ENCODE results near the gene EXTL1.

EXTL1 gene

DNA sequence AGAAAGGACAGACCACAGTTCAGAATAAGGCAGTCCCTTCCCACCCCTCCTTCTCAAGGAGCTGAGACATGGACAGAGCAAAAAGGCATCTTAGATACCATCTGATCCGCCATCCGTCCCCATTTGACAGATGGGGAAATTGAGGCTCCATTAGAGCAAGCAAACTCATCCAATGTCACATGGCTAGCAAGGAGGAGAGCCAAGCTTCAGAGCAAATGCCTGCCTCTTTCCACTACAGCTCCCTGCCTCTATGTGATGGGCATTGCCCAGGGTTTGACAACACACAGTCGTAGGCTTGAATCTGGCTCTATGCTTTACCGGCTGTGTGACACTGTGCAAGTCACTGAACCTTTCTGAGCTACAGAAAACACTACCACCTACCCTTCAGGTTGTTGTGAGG is 20.4 kb downstream of the EXTL1 start:
- DNase-seq (ENCODE audit: low read depth) = no peak

DNA sequence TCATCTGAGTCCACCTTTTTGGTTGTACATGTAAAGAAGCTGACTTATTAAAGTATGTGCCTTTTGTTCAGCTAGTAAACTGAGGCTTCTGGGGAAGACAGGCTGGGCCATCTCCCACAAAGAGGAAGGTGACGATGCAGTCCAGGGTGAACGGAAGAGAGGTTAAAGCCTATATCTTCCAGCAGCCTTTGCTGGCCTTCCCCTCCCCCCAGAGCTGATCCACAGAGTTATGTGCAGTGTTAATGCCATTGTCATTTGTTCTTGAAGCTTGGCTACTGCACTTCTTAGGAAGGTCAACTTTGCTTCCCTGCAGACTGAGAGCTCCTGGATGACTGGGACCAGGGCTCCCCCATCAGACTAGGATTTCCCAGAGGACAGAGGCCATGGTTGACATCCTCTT is 22.2 kb downstream of the EXTL1 start:
- DNase-seq (ENCODE audit: low read depth) = no peak

DNA sequence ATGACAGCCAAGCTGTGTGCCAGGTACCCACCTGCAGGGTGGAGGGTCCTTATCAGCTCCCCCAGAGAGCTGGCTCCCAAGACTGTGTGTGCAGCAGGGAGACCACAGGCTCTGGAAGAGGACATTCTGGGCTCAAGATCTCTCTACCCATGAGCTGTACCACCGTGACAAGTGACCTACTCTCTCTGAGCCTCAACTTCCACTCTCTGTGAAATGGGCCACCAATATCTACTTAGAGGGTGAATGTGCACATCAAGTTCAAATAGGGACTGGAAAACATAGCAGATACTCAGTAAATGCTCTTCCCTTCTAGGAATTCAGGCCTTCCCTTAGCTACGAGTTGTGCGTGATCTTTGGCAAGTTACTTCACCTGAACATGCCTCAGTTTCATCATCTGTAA is 22.8 kb downstream of the EXTL1 start:
- no peak for DNase-seq (ENCODE audit: low read depth)

DNA sequence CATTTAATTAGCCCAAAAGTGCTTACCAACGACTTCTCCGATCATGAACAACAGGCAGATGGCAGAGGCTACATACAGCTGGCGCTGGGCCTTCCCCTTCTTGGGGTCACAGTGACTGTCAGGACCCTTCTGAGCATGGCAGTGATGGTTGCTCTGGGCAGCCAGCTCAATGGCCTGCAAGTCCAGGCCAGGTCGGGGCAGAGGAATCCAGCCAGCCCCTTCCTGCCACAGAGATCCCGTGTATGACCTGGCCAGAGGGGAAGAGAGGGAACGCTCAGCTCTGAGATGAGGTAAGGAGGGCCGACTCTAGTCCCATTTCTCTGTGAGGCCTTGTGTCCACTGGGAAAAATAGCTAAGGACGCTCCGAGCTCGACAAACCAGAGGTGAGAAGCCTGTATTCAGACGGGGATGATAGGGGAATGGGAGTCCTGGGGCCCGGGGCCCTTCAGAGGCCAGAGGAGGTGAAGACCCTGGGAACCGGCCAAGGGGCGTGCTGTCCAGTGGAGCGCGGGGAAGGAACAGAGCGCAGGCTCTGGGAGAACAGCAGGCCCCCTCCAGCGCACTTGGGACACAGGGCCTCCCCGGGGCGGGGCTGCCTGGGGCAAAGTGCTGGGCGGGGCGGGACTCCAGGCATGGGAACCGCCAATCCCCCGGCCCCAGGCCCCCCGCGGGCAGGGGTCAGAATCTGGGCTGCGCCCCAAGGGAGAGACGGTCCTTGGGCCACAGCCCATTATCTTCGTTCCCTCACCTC is 23.6 kb downstream of the EXTL1 start:
- no peak for DNase-seq (ENCODE audit: low read depth)

DNA sequence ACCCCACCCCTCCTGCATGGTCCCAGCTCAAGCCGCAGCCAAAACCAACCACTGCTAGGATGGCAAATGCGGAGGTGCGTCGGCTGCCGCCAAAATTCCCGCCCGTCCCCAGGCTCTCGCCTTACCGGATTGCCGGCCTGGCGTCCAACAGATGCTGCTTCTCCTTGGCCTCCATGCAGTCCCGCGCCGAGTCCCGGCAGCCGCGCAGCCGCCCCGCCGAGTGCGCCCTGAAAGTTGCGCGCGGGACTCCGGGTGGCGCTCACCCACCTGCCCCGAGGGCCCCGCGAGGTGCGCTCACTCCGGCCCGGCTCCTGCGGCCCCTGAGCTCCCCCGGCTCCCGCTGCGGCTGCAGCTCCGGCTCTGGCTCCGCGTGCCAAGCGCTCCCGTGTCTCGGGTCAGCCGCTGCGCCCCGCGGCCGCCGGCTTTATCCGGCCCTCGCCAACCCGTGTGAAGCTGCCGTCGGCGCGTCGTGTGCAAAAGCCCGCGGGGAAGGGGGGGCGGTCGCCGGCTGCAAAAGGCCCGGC is 24.2 kb downstream of the EXTL1 start, which contains the start of gene SLC30A2:
Gene SLC30A2, minus strand, starts transcription at position 397 of the 524 bp plus-strand sequence. Its CDS starts 222 bp downstream, at position 175.
- no peak for DNase-seq (ENCODE audit: low read depth)

DNA sequence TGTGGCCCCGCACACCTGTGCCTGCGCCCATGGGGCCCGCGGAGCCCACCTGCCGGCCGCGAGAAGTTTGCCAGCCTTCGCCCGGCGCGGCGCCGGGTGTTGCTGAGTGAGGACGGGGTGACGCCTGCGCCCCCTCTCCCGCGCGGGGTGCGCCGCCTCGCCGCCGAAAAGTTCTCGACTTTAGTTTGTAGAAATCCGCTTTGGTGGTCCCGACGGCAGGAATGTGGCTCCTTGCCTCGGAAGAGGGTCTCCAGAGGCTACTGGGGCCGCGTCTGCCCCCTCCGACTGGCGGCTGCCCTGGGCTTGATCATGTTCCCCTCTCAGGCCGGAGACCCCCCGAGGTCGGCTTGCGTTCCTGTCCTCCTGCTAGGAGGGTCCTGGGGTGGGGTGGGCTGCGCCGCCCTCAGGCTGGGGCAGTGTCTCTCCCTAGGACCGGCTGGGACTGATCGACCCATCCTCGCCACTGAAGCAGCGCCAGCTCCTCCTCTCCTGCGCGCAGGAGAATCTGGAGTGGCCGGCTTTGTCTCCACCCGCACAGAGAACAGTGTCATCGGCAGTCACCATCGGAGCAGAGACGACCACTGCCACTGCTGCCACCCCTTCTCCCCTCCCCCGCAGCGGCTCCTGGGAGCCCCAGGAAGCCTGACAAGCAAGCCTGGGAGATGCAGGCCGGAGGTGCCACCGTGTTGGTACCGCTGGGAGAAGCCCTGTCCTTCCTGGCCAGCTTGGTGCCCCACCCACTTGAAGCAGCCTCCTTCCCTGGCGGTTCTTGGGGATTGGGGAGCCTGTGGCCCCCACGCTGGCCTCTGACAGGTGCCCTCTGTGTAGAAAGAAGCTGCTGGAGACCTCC is 24.9 kb downstream of the EXTL1 start:
- DNase-seq (ENCODE audit: low read depth) = no peak

DNA sequence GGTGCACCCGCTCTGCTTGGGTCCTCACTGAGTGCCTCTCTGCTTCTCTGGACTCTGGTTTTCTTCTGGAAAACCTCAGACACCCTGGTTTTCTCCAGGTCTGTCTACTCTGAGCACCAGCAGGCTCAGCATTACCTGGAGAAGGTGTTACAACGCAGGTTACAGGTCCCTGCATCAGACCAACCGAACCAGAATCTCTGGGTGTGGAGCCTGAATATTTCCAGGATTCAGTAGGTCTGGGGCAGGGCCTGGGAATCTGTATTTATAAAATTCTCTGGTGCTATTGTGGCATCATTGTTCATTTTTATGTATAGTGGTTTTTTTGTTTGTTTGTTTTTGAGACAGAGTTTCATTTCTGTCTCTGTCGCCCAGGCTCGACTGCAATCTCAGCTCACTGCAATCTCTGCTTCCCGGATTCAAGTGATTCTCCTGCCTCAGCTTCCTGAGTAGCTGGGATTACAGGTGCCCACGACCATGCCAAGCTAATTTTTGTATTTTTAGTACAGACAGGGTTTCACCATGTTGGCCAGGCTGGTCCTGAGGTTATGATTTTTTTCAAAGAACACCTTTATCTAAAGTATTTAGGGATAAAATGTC is 25.8 kb downstream of the EXTL1 start:
- DNase-seq (ENCODE audit: low read depth) = no peak

DNA sequence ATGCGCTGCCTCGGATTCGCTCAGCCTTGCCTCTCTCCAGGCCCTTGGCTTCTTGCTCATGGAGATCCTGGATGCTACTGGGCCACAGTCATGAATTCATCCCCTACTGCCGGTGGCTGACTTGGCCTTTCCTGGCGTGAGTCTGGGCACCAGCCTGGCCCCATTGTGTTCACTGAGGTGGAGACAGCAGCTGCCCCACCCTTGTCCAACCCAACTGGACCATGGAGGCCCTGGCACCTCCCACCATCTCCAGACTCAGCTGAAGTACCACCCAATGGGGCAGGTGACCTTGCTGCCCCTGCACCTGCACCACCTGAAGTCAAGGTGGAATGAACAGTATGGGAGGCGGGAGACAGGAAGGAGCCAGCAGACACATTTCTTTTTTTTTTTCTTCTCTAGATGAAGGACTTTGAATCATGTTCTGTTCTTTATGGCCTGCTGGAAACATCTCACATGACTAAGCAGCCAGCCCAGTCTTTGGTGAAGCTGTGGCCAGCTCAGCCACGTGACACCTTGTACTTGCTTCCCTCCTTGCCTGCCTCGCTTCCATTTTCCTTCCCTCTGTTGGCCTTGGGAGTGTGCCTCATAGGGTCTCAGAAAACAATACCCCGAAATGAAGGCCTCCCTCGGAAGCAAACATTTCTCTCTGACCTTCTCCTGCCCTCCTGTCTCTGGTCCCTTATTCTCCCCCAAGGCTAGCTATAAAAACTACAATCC is 28.1 kb downstream of the EXTL1 start:
- DNase-seq (ENCODE audit: low read depth) = no peak

DNA sequence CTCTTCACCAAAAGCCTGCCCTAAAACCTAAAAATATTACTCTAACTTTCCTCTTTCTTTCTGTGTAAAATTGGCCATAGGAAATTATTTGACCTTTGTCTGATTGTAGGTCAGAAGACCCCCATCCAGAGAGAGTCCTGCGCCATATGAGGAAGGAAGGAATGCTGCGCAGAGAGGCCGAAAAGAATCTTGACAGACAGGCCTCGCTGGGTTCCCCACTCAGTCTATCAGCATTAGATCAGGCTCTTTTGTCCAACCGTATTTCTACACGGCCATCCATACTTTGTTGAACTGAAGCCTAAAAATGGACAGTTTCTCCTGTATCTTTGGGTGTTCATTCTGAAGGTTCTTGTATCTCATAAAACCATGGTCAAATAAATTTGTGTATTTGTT is 28.7 kb downstream of the EXTL1 start:
- DNase-seq (ENCODE audit: low read depth) = no peak

DNA sequence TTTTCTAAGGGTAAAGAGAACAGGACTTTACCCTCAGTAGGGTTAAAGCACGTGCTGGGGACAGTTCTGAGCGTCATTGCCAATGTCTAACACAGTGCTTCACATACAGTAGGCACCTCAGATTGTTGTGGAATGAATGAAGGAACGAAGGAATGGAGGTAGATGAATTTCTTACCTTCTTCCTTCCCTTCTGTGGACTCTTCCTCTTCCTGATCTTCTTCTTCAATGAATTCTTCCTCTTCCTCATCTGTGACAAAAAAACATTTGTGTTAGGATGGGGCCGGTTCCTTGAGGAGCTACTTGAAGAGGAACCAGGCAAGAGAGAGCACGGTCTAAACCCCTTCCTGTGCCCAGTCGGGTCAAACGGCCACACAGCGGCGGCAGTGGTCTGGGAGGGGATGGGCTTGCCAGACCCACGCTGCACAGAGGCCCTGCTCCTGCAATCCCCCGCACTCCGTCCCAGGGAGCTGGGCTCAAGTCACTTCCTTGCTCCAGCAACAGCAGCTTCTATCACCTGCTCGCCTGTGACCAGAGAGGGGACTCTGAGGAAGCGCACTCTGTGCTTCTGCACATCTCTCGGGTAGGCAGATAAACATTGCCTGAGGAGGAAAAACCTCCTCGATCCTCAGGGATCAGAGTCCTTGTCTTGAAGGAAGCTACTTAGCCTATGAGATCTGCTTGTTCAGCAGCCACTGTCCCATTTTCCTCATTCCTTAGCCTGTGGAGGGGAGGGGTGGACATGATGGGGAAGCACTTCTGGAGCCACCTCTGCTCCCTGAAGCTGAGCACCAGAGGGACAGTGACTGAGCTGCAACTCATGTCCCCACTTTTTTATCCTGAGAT is 32.4 kb downstream of the EXTL1 start:
- no peak for DNase-seq (ENCODE audit: low read depth)

DNA sequence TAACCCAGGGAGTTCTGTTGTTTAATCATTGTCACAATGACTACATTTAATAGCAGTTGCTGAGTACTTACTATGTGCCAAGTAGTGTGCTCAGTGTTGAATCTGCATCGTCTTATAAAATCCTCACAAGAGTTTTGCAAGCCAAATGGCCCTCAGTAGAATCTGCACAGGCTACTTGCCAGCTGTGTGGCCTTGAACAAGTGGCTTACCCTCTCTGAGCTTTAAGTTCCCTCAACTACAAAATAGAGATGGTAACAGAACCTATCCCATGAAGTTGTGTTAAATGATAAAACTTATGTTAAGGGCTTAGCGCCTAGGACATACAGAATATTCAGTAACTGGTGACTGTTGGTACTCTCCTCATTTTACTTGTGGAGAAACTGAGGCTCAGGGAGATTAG is 33.5 kb downstream of the EXTL1 start:
- no peak for DNase-seq (ENCODE audit: low read depth)

DNA sequence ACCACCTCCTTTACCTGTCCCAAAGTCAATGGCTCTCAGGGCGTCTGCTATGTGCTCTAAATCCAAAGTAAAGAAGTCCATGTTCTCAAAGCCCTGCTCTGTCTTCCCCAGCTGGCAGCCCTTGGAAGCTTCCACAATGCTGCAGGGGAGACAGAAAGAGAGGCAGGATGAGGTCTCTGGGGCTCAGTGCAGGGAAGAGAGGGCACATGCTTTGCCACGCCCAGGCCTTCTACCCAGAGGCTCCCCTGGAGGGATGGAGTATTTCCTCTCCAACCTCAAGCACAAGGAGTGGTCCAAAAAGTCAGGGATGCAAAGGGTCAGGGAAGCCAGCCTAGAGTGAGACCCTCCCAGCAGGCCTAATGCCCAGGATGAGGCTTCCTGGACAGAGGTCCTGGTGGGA is 35.6 kb downstream of the EXTL1 start:
- DNase-seq (ENCODE audit: low read depth) = no peak

DNA sequence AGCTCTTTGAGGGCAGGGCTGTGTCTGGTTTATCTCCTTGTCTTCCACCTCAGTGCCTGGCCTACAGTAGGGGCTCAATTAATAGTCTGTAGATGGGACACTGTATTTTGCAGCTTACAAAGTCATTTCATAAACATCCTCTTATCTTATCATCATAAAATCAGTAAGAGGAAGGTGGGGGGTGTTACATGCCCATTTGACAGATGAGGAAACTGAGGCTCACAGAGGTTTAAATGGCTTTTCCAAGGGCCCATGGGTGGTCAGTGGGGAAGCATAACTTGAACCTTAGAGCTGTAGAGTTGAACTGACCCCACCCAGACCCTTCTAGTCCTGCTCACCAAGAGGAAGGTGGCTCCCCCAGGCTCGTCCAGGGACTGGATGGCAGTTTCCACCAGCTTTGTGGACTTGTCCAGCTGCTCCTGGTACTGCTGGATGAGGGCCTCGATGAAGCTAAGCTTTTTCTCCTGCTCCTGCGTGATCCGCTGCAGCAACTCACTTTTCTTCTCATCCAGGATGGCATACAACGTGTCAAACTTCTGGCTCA is 36.5 kb downstream of the EXTL1 start:
- DNase-seq (ENCODE audit: low read depth) = no peak

DNA sequence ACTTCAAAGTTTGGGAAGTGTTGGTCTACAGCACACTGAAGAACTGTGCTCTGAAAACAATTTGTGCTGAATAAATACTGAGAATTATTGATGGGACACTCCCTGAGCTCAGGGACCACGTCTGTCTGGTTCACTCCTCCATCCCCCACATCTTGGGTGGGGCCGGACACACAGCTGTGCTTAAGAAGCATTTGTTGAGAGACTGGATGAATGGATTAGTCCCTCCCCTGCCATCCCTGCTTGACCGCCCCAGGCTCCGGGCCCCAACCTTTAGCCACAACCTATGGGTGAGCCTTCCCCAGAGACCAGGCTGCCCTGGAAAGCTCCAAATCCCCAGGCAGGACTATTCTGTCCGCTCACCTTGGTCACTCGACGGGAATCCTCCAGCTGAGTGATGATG is 38.3 kb downstream of the EXTL1 start:
- no peak for DNase-seq (ENCODE audit: low read depth)

DNA sequence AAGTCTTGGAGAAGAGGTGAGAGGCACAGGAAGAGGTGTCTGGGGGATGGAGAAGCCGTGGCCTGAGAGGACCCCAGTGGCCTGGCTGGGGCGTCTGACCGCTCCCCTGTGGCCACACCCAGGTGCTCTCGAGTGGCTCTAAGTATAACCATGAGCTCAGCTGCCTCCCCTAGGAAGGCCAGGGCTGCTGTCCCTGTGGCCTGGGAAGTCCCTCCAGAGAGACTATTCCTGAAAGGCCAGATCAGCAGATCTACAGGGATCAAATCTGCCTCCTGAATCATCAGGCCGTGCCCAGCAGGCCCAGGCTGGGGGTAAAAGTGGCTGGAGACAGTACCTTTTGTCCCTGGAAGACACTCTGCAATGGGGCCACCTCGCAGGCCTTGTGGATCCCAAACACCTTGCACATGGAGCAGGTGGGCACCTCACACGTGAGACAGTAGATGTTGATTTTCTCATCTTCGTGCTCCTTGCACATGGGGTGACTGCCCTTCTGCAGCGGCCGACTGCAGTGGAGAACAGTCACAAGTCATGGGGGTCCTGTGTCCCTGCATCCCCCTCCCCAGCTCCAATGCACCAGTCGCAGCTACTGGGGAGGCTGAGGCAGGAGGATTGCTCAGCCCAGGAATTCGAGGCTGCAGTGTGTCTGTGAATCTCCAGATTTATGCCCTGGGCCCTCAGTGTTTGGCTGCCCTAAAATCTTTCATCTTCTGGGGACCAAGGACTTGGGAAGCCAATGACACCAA is 39.4 kb downstream of the EXTL1 start:
- no peak for DNase-seq (ENCODE audit: low read depth)

DNA sequence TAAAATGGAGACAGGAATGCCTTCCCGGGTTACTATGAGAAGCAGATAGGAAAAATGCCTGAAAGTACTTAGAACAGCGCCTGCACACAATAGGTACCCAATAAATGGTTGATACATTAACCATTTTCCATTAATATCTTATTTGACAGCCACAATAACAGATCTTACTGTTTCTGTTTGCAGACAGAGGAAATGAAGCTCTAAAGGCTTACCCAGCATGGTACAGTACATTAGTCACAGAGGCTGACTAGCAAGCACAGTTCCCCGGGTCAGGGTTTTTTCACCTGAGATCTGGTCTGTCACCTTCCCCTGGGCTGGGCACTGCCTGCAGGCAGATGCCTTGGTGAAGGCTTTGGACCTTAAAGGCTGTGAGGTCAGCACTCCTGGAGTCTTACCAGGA is 43.0 kb downstream of the EXTL1 start:
- DNase-seq (ENCODE audit: low read depth) = no peak

DNA sequence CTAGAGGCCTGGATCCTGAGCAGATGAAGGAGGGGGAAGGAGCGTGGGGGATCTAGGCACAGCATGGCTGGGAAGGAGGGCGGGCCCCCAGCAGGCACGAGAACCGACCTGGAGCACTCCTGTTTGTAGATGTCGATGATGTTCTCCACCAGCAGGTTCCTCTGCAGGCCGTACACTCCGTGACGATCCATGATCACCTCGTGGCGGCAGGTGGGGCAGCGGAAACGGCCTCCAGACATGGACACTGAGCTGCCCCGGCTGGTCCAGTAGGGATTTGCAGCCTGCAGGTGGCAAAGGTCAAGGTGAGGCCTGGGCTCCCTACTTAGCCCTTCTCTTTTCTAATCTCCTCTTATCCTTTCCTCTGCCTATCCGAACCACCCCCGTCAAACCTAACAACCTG is 44.6 kb downstream of the EXTL1 start:
- no peak for DNase-seq (ENCODE audit: low read depth)

DNA sequence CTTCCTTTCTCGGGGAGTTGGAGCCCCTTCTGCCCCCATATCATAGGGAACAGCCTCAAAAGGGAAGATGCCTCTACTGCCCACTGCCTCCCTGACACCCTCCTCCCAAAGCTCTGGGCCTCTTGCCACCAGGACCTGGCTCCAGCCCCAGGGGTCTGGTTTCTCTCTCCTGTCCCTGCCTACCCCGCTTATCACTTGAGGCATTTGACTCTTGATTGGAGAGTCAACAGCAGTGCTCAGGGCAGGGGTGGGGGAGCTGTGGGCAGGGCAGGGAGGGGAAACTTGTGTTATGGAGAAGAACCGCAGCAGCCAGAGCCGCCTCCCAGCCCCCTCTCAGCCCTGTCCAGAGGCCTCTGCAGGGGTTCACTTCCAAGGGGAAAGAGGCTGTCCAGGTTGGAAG is 45.3 kb downstream of the EXTL1 start:
- no peak for DNase-seq (ENCODE audit: low read depth)

DNA sequence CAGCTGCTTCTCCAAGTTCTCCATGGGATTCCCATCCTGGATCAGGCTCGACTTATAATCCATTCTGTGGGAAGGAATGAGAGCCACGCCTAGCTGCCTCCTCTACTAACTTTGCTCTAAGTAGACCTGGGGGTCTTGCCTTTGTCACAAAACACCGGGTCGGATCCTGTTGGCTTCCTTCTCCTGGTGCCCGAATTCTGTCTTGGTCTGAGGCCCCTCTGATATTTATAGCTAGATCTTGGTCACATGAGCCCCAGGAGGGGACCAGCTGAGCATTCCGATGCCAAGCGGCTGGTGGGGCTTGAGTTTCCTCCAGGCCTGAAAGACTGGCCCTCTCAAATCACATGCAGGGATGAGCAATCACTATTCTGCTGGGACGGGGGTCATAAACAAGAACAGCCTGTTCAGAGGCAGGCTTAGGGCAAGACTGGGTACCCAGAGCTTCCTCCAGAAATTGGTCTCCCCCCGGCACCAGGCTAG is 45.9 kb downstream of the EXTL1 start, which contains the start of gene TRIM63:
Gene TRIM63, minus strand, starts transcription at position 199 of the 480 bp plus-strand sequence. Its CDS starts 136 bp downstream, at position 63.
- no peak for DNase-seq (ENCODE audit: low read depth)

DNA sequence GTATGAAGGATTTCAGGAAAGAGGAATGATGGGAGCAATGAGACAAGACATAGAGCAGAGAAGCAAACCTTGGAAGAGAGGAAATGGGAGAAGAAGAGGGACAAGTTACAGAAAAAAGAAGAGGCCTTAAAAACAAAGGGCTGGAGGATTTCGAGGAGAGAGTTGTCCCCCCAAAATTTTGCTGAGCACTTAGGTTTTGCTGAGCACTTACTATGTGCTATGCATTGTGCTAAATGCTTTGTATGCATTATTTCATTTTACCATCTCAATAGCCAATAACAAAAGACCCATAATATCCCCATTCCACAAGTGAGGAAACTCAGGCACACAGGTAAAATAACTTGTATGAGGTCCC is 48.3 kb downstream of the EXTL1 start:
- DNase-seq (ENCODE audit: low read depth) = no peak
